ENCODE data around the gene IGFBP5. TPM values are rescaled to one million over a fixed set of nuclear protein-coding genes. Genes with fewer than 3 reads are reported as not detected.
A peak's percentile ranks its signal among the peaks of the same experiment; 100 is the strongest.

IGFBP5 gene
- total and polyA plus RNA-seq, 2 of the 8 experiments (the other 6 are each of a cell fraction or from before 2014, with no cell fraction given) = 2.2 to 2.5 TPM

GRCh38 chr2:216694082-216694825 lies 1.1 kb downstream of the IGFBP5 start:
- peaks cover 0 to 22% (median 19%) of the 10 kb centered on the region in 4 experiments; a peak in 5 of 7 replicates for H3K27me3 ChIP-seq (replicated peaks in 1 of 4; ENCODE audit: control insufficient read depth in 3 of 4, extremely low read depth in 1 of 4, insufficient read depth in 3 of 4, low read length in 3 of 4)
- no peak overlapping the region for H2BK15ac ChIP-seq (ENCODE audit: low read length)
- H3K4ac ChIP-seq (replicated peaks; ENCODE audit: insufficient read length, low read depth, low read length) = no peak overlapping the region
- no peak overlapping the region for H3K27ac ChIP-seq (ENCODE audit: low read depth, low read length)
- H3K23ac ChIP-seq (ENCODE audit: insufficient read length) = no peak overlapping the region
- no peak overlapping the region for H3K56ac ChIP-seq (replicated peaks; ENCODE audit: insufficient read length, low read depth, low read length)
- no peak overlapping the region for H2BK12ac ChIP-seq (ENCODE audit: low read depth, low read length)
- peaks cover 28% of the 10 kb centered on the region for H3K23me2 ChIP-seq (ENCODE audit: low read depth, low read length)
- WGBS, 2 experiments (ENCODE audit: extremely low coverage in 1 of 2, insufficient coverage in 1 of 2, insufficient read length in 1 of 2, insufficient replicate concordance in 2 of 2, low coverage in 1 of 2, low lambda C conversion rate in 2 of 2, missing lambda C conversion rate in 1 of 2) = 1% methylated on average over 54 of the region's 59 CpGs; no CpG with 5 or more reads in 1 of the 2 experiments
- no peaks in the 10 kb centered on the region for H3K36me3 ChIP-seq (ENCODE audit: control insufficient read depth in 2 of 4, insufficient read depth in 4 of 4, low read length in 3 of 4)
- DNase-seq (ENCODE audit: low read depth in 1 of 2, low spot score in 2 of 2) (peak in 1 of 2 experiments; percentile 80), FAIRE-seq (no peak)
- no peak overlapping the region for H2BK5ac ChIP-seq (ENCODE audit: low read depth, low read length)
- no peaks in the 10 kb centered on the region for H3K79me2 ChIP-seq (ENCODE audit: control insufficient read depth in 1 of 2, insufficient read depth in 2 of 2, low read length in 2 of 2)
- H4K8ac ChIP-seq (ENCODE audit: extremely low read depth, insufficient read depth, low read length) = peak overlapping the region; percentile 73
- H3K18ac ChIP-seq (ENCODE audit: extremely low read depth, low read length) = peak overlapping the region; percentile 43; the same call in 1 of the 2 replicates
- no peak overlapping the region for H2BK20ac ChIP-seq (ENCODE audit: low read length)
- peak overlapping the region; percentile 94 to 97 for H3K4me2 ChIP-seq (ENCODE audit: insufficient read depth in 1 of 2, low read depth in 2 of 2, low read length in 2 of 2)
- H4K91ac ChIP-seq (replicated peaks; ENCODE audit: insufficient read length, low read length) = no peak overlapping the region
- H4K20me1 ChIP-seq (replicated peaks in 1 of 2; ENCODE audit: control insufficient read depth in 1 of 2, insufficient read depth in 2 of 2, low read length in 2 of 2) = no peaks in the 10 kb centered on the region
- ChIA-PET CTCF (ENCODE audit: partially characterized antibody) (interaction anchor here (0.6 to 5.4 kb wide), 16 partner anchors 12 to 816 kb away, joined by 3 to 32 read pairs (median 4); no protein-coding TSS in a partner anchor), POLR2A (ENCODE audit: partially characterized antibody) (interaction anchor here (0.6 to 1.5 kb wide), 9 partner anchors 10 to 1024 kb away, joined by 3 to 7 read pairs (median 4); no protein-coding TSS in a partner anchor)
- H3K14ac ChIP-seq (ENCODE audit: insufficient read length) = no peak overlapping the region
- peak overlapping the region; percentile 36; the same call in 1 of the 2 replicates for H2AFZ ChIP-seq (ENCODE audit: low read length)
- peak overlapping the region; percentile 52 to 71 (median 69) for H3K4me3 ChIP-seq (ENCODE audit: extremely low read depth in 1 of 4, insufficient read depth in 2 of 4, low read depth in 3 of 4, low read length in 4 of 4)
- H3K4me1 ChIP-seq (replicated peaks in 1 of 4; ENCODE audit: control insufficient read depth in 3 of 4, insufficient read depth in 4 of 4, low read length in 3 of 4) = peaks cover 9 to 20% (median 13%) of the 10 kb centered on the region in 4 experiments
- H2BK120ac ChIP-seq (replicated peaks; ENCODE audit: low read depth, low read length) = no peak overlapping the region
- H2AK5ac ChIP-seq (ENCODE audit: low read depth, low read length) = no peak overlapping the region
- H3K9me3 ChIP-seq (ENCODE audit: insufficient read depth in 2 of 2, low read depth in 1 of 2, low read length in 1 of 2) = no peaks in the 10 kb centered on the region
- H3K9ac ChIP-seq (replicated peaks in 1 of 4; ENCODE audit: extremely low read depth in 1 of 4, low read depth in 3 of 4, low read length in 3 of 4) = peak overlapping the region in 2 of 4 experiments; percentile 30 to 32; a peak in 4 of 7 replicates
- no peaks in the 10 kb centered on the region for H3K79me1 ChIP-seq (ENCODE audit: low read depth, low read length)
- peak overlapping the region; percentile 10 for H4K5ac ChIP-seq (ENCODE audit: insufficient read length, low read depth, low read length)
- TF ChIP-seq RNF2 (IDR thresholded peaks at IDR 0.05; ENCODE audit: borderline replicate concordance, low read depth, low read length, missing control alignments, poor library complexity, severe bottlenecking) = peak; percentile 49
- TF ChIP-seq BACH1 (IDR thresholded peaks at IDR 0.05; ENCODE audit: low read length) = no peak
- TF ChIP-seq E2F6 (IDR thresholded peaks at IDR 0.05) = peak; percentile 79
- no peak; the same call in 1 of the 2 replicates for TF ChIP-seq TBP (IDR thresholded peaks at IDR 0.05; ENCODE audit: low read depth, low read length)
- no peak for TF ChIP-seq POLR2A (IDR thresholded peaks at IDR 0.05; ENCODE audit: control extremely low read depth in 1 of 2, low read depth in 2 of 2, low read length in 2 of 2)
- no peak for TF ChIP-seq CTBP2 (IDR thresholded peaks at IDR 0.05; ENCODE audit: borderline replicate concordance, insufficient read depth, insufficient read length, low read length)
- no peak for TF ChIP-seq SP1 (IDR thresholded peaks at IDR 0.05; ENCODE audit: low read depth, low read length)
- no peak for TF ChIP-seq RXRA (IDR thresholded peaks at IDR 0.05; ENCODE audit: insufficient read depth, low read depth, low read length)
- TF ChIP-seq KDM5A (IDR thresholded peaks at IDR 0.05; ENCODE audit: low read length) = no peak
- TF ChIP-seq RAD21 (IDR thresholded peaks at IDR 0.05 in 1 of 2, conservative IDR thresholded peaks at IDR 0.05 in 1 of 2; ENCODE audit: low read depth in 2 of 2, low read length in 2 of 2) = peak; percentile 3 to 13; a peak in 2 of 4 replicates
- TF ChIP-seq SP2 (IDR thresholded peaks at IDR 0.05; ENCODE audit: low read length) = no peak

Data from H1 (cell line).